ENCODE measurements around the gene TIMM17B. TPM values are rescaled to one million over a fixed set of nuclear protein-coding genes. Genes with fewer than 3 reads are reported as not detected.

TIMM17B gene
- total and polyA plus RNA-seq, 2 experiments from 2014 or later: 26.7 to 44.7 TPM

GRCh38 chrX:48893556-48894348 is 3.8 kb downstream of the TIMM17B start:
- no peaks in the 10 kb centered on the region for H3K27me3 ChIP-seq (replicated peaks; ENCODE audit: insufficient read depth)
- in situ Hi-C loops (cut with MboI): no loop called here
- no peak overlapping the region for H3K4me2 ChIP-seq (ENCODE audit: unreplicated experiment)
- no peak overlapping the region for H3K4me3 ChIP-seq
- no peaks in the 10 kb centered on the region for H3F3A ChIP-seq (ENCODE audit: insufficient read depth)
- H3K9me2 ChIP-seq (ENCODE audit: insufficient read depth): no peaks in the 10 kb centered on the region
- no peaks in the 10 kb centered on the region for H4K20me1 ChIP-seq (ENCODE audit: insufficient read depth)
- 0 out of 2 replicates have a peak, but pooled peaks cover under 1% of the 10 kb centered on the region for H3K4me1 ChIP-seq (ENCODE audit: insufficient read depth)
- no peak overlapping the region for H3K9ac ChIP-seq
- no peaks in the 10 kb centered on the region for H3K9me3 ChIP-seq (ENCODE audit: low read depth)
- no peak overlapping the region for H3K27ac ChIP-seq
- TF ChIP-seq EZH2phosphoT487 (IDR thresholded peaks at IDR 0.05; ENCODE audit: insufficient read depth, low read depth) (no peak), EZH2 (IDR thresholded peaks at IDR 0.05; ENCODE audit: insufficient read depth, poor library complexity, severe bottlenecking) (no peak)
- no peaks in the 10 kb centered on the region for H3K36me3 ChIP-seq (ENCODE audit: low read depth)
- 67 to 81% methylated on average over 6 to 10 of the region's 16 CpGs for WGBS, 2 experiments (ENCODE audit: low coverage in 1 of 2, low lambda C conversion rate in 2 of 2, missing lambda C conversion rate in 2 of 2)
- H3K79me2 ChIP-seq (ENCODE audit: insufficient read depth): peaks cover 22% of the 10 kb centered on the region
- H2AFZ ChIP-seq: no peak overlapping the region
- no peak for DNase-seq

GRCh38 chrX:48892896-48893295 is 4.7 kb downstream of the TIMM17B start:
- no peaks in the 10 kb centered on the region for H3K4me1 ChIP-seq (ENCODE audit: insufficient read depth)
- no peaks in the 10 kb centered on the region for H4K20me1 ChIP-seq (ENCODE audit: insufficient read depth)
- H3K4me2 ChIP-seq (ENCODE audit: unreplicated experiment): no peak overlapping the region
- no peaks in the 10 kb centered on the region for H3K36me3 ChIP-seq (ENCODE audit: low read depth)
- WGBS, 2 experiments (ENCODE audit: low coverage in 1 of 2, low lambda C conversion rate in 2 of 2, missing lambda C conversion rate in 2 of 2): 95 to 100% methylated on average over 2 to 3 of the region's 4 CpGs
- H3K79me2 ChIP-seq (ENCODE audit: insufficient read depth): peaks cover 22% of the 10 kb centered on the region
- no peak overlapping the region for H3K27ac ChIP-seq
- H3K9me2 ChIP-seq (ENCODE audit: insufficient read depth): no peaks in the 10 kb centered on the region
- no peak overlapping the region for H3K9ac ChIP-seq
- no peak overlapping the region for H2AFZ ChIP-seq
- no peak overlapping the region for H3K4me3 ChIP-seq
- no peaks in the 10 kb centered on the region for H3K9me3 ChIP-seq (ENCODE audit: low read depth)
- H3K27me3 ChIP-seq (replicated peaks; ENCODE audit: insufficient read depth): no peaks in the 10 kb centered on the region
- TF ChIP-seq EZH2phosphoT487 (IDR thresholded peaks at IDR 0.05; ENCODE audit: insufficient read depth, low read depth): no peak
- no peak for TF ChIP-seq EZH2 (IDR thresholded peaks at IDR 0.05; ENCODE audit: insufficient read depth, poor library complexity, severe bottlenecking)
- DNase-seq: no peak
- in situ Hi-C loops (cut with MboI): no loop called here
- H3F3A ChIP-seq (ENCODE audit: insufficient read depth): no peaks in the 10 kb centered on the region

- Histone ChIP-seq H3K4me1 (ENCODE audit: insufficient read depth) (no peaks in the 10 kb centered on the region), H3K9ac (peak overlapping the region; percentile 65), H3K79me2 (ENCODE audit: insufficient read depth) (peaks cover 18% of the 10 kb centered on the region), H3K4me2 (ENCODE audit: unreplicated experiment) (peak overlapping the region; percentile 71), H3K9me2 (ENCODE audit: insufficient read depth) (no peaks in the 10 kb centered on the region), H3K27ac (no peak overlapping the region), H3F3A (ENCODE audit: insufficient read depth) (no peaks in the 10 kb centered on the region), H3K4me3 (peak overlapping the region; percentile 74), H3K36me3 (ENCODE audit: low read depth) (no peaks in the 10 kb centered on the region), H3K9me3 (ENCODE audit: low read depth) (no peaks in the 10 kb centered on the region), H4K20me1 (ENCODE audit: insufficient read depth) (no peaks in the 10 kb centered on the region), H2AFZ (peak overlapping the region; percentile 87), H3K27me3 (replicated peaks; ENCODE audit: insufficient read depth) (no peaks in the 10 kb centered on the region)
- TF ChIP-seq EZH2phosphoT487 (IDR thresholded peaks at IDR 0.05; ENCODE audit: insufficient read depth, low read depth): no peak
- no peak for TF ChIP-seq EZH2 (IDR thresholded peaks at IDR 0.05; ENCODE audit: insufficient read depth, poor library complexity, severe bottlenecking)
- WGBS, 2 experiments (ENCODE audit: low coverage in 1 of 2, low lambda C conversion rate in 2 of 2, missing lambda C conversion rate in 2 of 2): 4 to 5% methylated on average over 17 to 44 of the region's 68 CpGs
- in situ Hi-C loops (cut with MboI): no loop called here
- peak; percentile 89 for DNase-seq
Measured at GRCh38 chrX:48891402-48892288, 5.9 kb downstream of the TIMM17B start.

- H3K4me1 ChIP-seq (ENCODE audit: insufficient read depth): no peaks in the 10 kb centered on the region
- H3K27me3 ChIP-seq (replicated peaks; ENCODE audit: insufficient read depth): no peaks in the 10 kb centered on the region
- H3K9me2 ChIP-seq (ENCODE audit: insufficient read depth): no peaks in the 10 kb centered on the region
- 0 to 1% methylated on average over 9 to 22 of the region's 35 CpGs for WGBS, 2 experiments (ENCODE audit: low coverage in 1 of 2, low lambda C conversion rate in 2 of 2, missing lambda C conversion rate in 2 of 2)
- H3K4me3 ChIP-seq: peak overlapping the region; percentile 74
- peak overlapping the region; percentile 71 for H3K4me2 ChIP-seq (ENCODE audit: unreplicated experiment)
- H2AFZ ChIP-seq: peak overlapping the region; percentile 87
- no peaks in the 10 kb centered on the region for H4K20me1 ChIP-seq (ENCODE audit: insufficient read depth)
- H3K79me2 ChIP-seq (ENCODE audit: insufficient read depth): peaks cover 12% of the 10 kb centered on the region
- peak; percentile 15 for DNase-seq
- in situ Hi-C loops (cut with MboI): no loop called here
- H3K27ac ChIP-seq: no peak overlapping the region
- H3K9me3 ChIP-seq (ENCODE audit: low read depth): no peaks in the 10 kb centered on the region
- no peaks in the 10 kb centered on the region for H3K36me3 ChIP-seq (ENCODE audit: low read depth)
- TF ChIP-seq EZH2phosphoT487 (IDR thresholded peaks at IDR 0.05; ENCODE audit: insufficient read depth, low read depth) (no peak), EZH2 (IDR thresholded peaks at IDR 0.05; ENCODE audit: insufficient read depth, poor library complexity, severe bottlenecking) (no peak)
- H3F3A ChIP-seq (ENCODE audit: insufficient read depth): no peaks in the 10 kb centered on the region
- H3K9ac ChIP-seq: peak overlapping the region; percentile 65
Measured at GRCh38 chrX:48890934-48891401, 6.6 kb downstream of the TIMM17B start.

Data from GM23248 (cell line).